ENCODE results near the gene MYO9B. TPM values are rescaled to one million over a fixed set of nuclear protein-coding genes. Genes with fewer than 3 reads are reported as not detected.

MYO9B gene
- total RNA-seq, 1 donor from 2014 or later, result 53.6 TPM

GRCh38 chr19:17243211-17243829, 167.7 kb downstream of the MYO9B start:
- no peak for DNase-seq

- DNase-seq, result peak; percentile 37
These were observed 168.4 kb downstream of the MYO9B start for GRCh38 chr19:17243830-17244617.

GRCh38 chr19:17244618-17245534, 169.3 kb downstream of the MYO9B start:
- no peak for DNase-seq

- DNase-seq, result no peak
These were observed 170.0 kb downstream of the MYO9B start, which contains the start of gene NR2F6 for GRCh38 chr19:17245535-17245984. NR2F6 (minus strand) TSS chr19:17245919; CDS start chr19:17245220, 699 bp downstream.

GRCh38 chr19:17246681-17247425, 171.3 kb downstream of the MYO9B start:
- peak; percentile 41 for DNase-seq

- no peak for DNase-seq
These were observed 172.6 kb downstream of the MYO9B start for GRCh38 chr19:17248011-17248776.

GRCh38 chr19:17249887-17250548, 174.4 kb downstream of the MYO9B start:
- no peak for DNase-seq

- DNase-seq, result no peak
These were observed 179.1 kb downstream of the MYO9B start for GRCh38 chr19:17254636-17255035.

- DNase-seq, result no peak
These were observed 179.6 kb downstream of the MYO9B start for GRCh38 chr19:17255150-17255621.

- no peak for DNase-seq
These were observed 180.6 kb downstream of the MYO9B start for GRCh38 chr19:17256130-17256529.

GRCh38 chr19:17259118-17259780, 183.7 kb downstream of the MYO9B start:
- DNase-seq, result no peak

GRCh38 chr19:17259934-17260333, 184.4 kb downstream of the MYO9B start:
- DNase-seq, result no peak

GRCh38 chr19:17260842-17261325, 185.3 kb downstream of the MYO9B start:
- peak; percentile 92 for DNase-seq

- DNase-seq, result no peak
These were observed 187.0 kb downstream of the MYO9B start for GRCh38 chr19:17262557-17262956.

Other genes with a start within 250 kb of the MYO9B start
- 38.5 and 43.0 TPM in 2 replicates for gene SIN3B, start 246.4 kb upstream of the MYO9B start, total RNA-seq
- gene F2RL3, start 186.8 kb upstream of the MYO9B start, total RNA-seq, result 3.0 and 14.0 TPM in 2 replicates
- 2.0 and 3.7 TPM in 2 replicates for gene CPAMD8, start 49.0 kb upstream of the MYO9B start, total RNA-seq
- gene HAUS8, start 325 bp upstream of the MYO9B start, total RNA-seq, result 4.1 and 4.6 TPM in 2 replicates
- 18.7 and 24.8 TPM in 2 replicates for gene USE1, start 139.6 kb downstream of the MYO9B start, total RNA-seq
- 3.8 and 4.4 TPM in 2 replicates for gene OCEL1, start 150.4 kb downstream of the MYO9B start, total RNA-seq
- 63.1 and 82.0 TPM in 2 replicates for gene NR2F6, start 170.1 kb downstream of the MYO9B start, total RNA-seq
- gene USHBP1, start 189.0 kb downstream of the MYO9B start, total RNA-seq, result 48.6 and 75.9 TPM in 2 replicates
- 98.2 and 137 TPM in 2 replicates for gene BABAM1, start 191.7 kb downstream of the MYO9B start, total RNA-seq
- gene ANKLE1, start 206.1 kb downstream of the MYO9B start, total RNA-seq, result 0.68 and 1.5 TPM in 2 replicates
- gene ABHD8, start 227.6 kb downstream of the MYO9B start, total RNA-seq, result 9.5 and 11.7 TPM in 2 replicates
- gene MRPL34, start 230.1 kb downstream of the MYO9B start, total RNA-seq, result 40.1 and 52.4 TPM in 2 replicates
- 20.9 and 39.3 TPM in 2 replicates for gene DDA1, start 233.8 kb downstream of the MYO9B start, total RNA-seq